ENCODE measurements around the gene GRK5.

Gene GRK5

GRCh38 chr10:119397416-119397815, 190.0 kb downstream of the GRK5 start:
- TF ChIP-seq, protein P1, sequence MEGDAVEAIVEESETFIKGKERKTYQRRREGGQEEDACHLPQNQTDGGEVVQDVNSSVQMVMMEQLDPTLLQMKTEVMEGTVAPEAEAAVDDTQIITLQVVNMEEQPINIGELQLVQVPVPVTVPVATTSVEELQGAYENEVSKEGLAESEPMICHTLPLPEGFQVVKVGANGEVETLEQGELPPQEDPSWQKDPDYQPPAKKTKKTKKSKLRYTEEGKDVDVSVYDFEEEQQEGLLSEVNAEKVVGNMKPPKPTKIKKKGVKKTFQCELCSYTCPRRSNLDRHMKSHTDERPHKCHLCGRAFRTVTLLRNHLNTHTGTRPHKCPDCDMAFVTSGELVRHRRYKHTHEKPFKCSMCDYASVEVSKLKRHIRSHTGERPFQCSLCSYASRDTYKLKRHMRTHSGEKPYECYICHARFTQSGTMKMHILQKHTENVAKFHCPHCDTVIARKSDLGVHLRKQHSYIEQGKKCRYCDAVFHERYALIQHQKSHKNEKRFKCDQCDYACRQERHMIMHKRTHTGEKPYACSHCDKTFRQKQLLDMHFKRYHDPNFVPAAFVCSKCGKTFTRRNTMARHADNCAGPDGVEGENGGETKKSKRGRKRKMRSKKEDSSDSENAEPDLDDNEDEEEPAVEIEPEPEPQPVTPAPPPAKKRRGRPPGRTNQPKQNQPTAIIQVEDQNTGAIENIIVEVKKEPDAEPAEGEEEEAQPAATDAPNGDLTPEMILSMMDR (IDR thresholded peaks at IDR 0.05; ENCODE audit: low read depth, low read length, poor library complexity, severe bottlenecking) = no peak
- no peak for TF ChIP-seq EZH2phosphoT487 (IDR thresholded peaks at IDR 0.05; ENCODE audit: borderline replicate concordance, low read length)
- no peaks in the 10 kb centered on the region for H4K20me1 ChIP-seq (ENCODE audit: control insufficient read depth, insufficient read depth, low read depth, low read length)
- peaks cover 24% of the 10 kb centered on the region for H3K4me1 ChIP-seq (ENCODE audit: control insufficient read depth, low read length)
- no peak overlapping the region for H3K4me3 ChIP-seq (ENCODE audit: low read length)
- H3K4me2 ChIP-seq (ENCODE audit: low read length) = no peak overlapping the region
- no peaks in the 10 kb centered on the region for H3K36me3 ChIP-seq (ENCODE audit: control insufficient read depth, low read length)
- H3K9me3 ChIP-seq (ENCODE audit: control insufficient read depth, insufficient read depth, low read length) = no peaks in the 10 kb centered on the region
- no peaks in the 10 kb centered on the region for H3K9me2 ChIP-seq (replicated peaks; ENCODE audit: control insufficient read depth, low read length)
- no peak overlapping the region for H3K27ac ChIP-seq (ENCODE audit: low read depth, low read length)
- no peaks in the 10 kb centered on the region for H3K27me3 ChIP-seq (ENCODE audit: control insufficient read depth, low read length)
- H3K79me2 ChIP-seq (ENCODE audit: control insufficient read depth, low read length) = no peaks in the 10 kb centered on the region
- H3F3A ChIP-seq (ENCODE audit: control insufficient read depth, insufficient read depth) = no peaks in the 10 kb centered on the region

DNA sequence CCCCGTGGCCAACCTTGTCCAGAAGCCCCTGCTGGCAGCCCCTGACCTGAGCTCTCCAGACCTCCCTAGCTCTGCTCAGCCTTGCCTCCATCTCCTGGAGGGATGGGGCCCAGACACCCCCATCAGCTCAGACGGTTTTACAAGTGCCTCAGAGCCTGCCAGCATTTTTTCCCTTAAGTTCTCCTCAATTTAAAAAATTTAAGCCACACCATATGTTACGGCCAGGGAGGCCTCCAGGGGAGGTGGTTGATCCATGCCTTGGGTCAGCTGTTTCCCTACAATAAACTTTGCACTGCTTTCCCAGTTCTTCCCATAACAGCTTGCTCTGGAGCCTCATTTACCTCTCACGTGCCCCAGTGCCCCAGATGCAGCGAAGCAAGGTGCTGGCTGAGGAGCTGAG, 191.6 kb downstream of the GRK5 start:
- TF ChIP-seq, protein P1 (IDR thresholded peaks at IDR 0.05; ENCODE audit: low read depth, low read length, poor library complexity, severe bottlenecking) = no peak
- TF ChIP-seq EZH2phosphoT487 (IDR thresholded peaks at IDR 0.05; ENCODE audit: borderline replicate concordance, low read length) = no peak
- Histone ChIP-seq H3K27ac (ENCODE audit: low read depth, low read length) (no peak overlapping the region), H3K27me3 (ENCODE audit: control insufficient read depth, low read length) (no peaks in the 10 kb centered on the region), H3K36me3 (ENCODE audit: control insufficient read depth, low read length) (no peaks in the 10 kb centered on the region), H3F3A (ENCODE audit: control insufficient read depth, insufficient read depth) (no peaks in the 10 kb centered on the region), H3K9me3 (ENCODE audit: control insufficient read depth, insufficient read depth, low read length) (no peaks in the 10 kb centered on the region), H3K4me2 (ENCODE audit: low read length) (no peak overlapping the region), H3K4me1 (ENCODE audit: control insufficient read depth, low read length) (peaks cover 24% of the 10 kb centered on the region), H4K20me1 (ENCODE audit: control insufficient read depth, insufficient read depth, low read depth, low read length) (no peaks in the 10 kb centered on the region), H3K9me2 (replicated peaks; ENCODE audit: control insufficient read depth, low read length) (no peaks in the 10 kb centered on the region), H3K4me3 (ENCODE audit: low read length) (no peak overlapping the region), H3K79me2 (ENCODE audit: control insufficient read depth, low read length) (no peaks in the 10 kb centered on the region)

- Histone ChIP-seq H3F3A (ENCODE audit: control insufficient read depth, insufficient read depth) (no peaks in the 10 kb centered on the region), H3K27me3 (ENCODE audit: control insufficient read depth, low read length) (no peaks in the 10 kb centered on the region), H3K36me3 (ENCODE audit: control insufficient read depth, low read length) (no peaks in the 10 kb centered on the region), H3K27ac (ENCODE audit: low read depth, low read length) (no peak overlapping the region), H3K9me3 (ENCODE audit: control insufficient read depth, insufficient read depth, low read length) (no peaks in the 10 kb centered on the region), H4K20me1 (ENCODE audit: control insufficient read depth, insufficient read depth, low read depth, low read length) (no peaks in the 10 kb centered on the region), H3K4me3 (ENCODE audit: low read length) (no peak overlapping the region), H3K9me2 (replicated peaks; ENCODE audit: control insufficient read depth, low read length) (no peaks in the 10 kb centered on the region), H3K4me2 (ENCODE audit: low read length) (no peak overlapping the region), H3K79me2 (ENCODE audit: control insufficient read depth, low read length) (no peaks in the 10 kb centered on the region), H3K4me1 (ENCODE audit: control insufficient read depth, low read length) (peaks cover 24% of the 10 kb centered on the region)
- TF ChIP-seq EZH2phosphoT487 (IDR thresholded peaks at IDR 0.05; ENCODE audit: borderline replicate concordance, low read length) = no peak
- TF ChIP-seq, protein P1 (IDR thresholded peaks at IDR 0.05; ENCODE audit: low read depth, low read length, poor library complexity, severe bottlenecking) = no peak
These were observed 192.1 kb downstream of the GRK5 start for GRCh38 chr10:119399466-119399865.
